CD4-positive, alpha-beta memory T cell (primary cell): Measurements from ENCODE around the gene STXBP6. TPM values are rescaled to one million over a fixed set of nuclear protein-coding genes. Genes with fewer than 3 reads are reported as not detected.

Experiments
- CTCF ChIA-PET: fragments of 350-600 bp; sonication (Branson Sonifier 250); formaldehyde crosslinking; loops from one replicate; lab custom pipeline; 2021; ENCODE audit warnings: inconsistent platforms; ENCODE audit not compliant: partially characterized antibody; lab: Charles Lee
- POLR2A ChIA-PET: fragments of 350-600 bp; sonication (Branson Sonifier 250); formaldehyde crosslinking; loops from one replicate; lab custom pipeline; 2021; ENCODE audit not compliant: partially characterized antibody; lab: Charles Lee
- DNase-seq, 5 donors: peaks; one replicate each; pipeline versions ENCODE4 v3.0.0 to v3.0.0-alpha.2; 2020 to 2022; ENCODE audit warnings: mixed read lengths in 1 of 5
- H3K27ac ChIP-seq: one replicate; pipeline ENCODE4 v1.7.0; 2013; ENCODE audit warnings: low read depth, low read length
- H3K27me3 ChIP-seq: 2 replicates; pipeline ENCODE4 v1.7.0; 2013; ENCODE audit warnings: mild to moderate bottlenecking, low read length, moderate library complexity; ENCODE audit not compliant: insufficient read depth
- H3K36me3 ChIP-seq: 2 replicates; pipeline ENCODE4 v1.7.0; 2013; ENCODE audit warnings: mild to moderate bottlenecking, low read length, moderate library complexity; ENCODE audit not compliant: insufficient read depth
- H3K4me1 ChIP-seq: 2 replicates; pipeline ENCODE4 v1.7.0; 2013; ENCODE audit warnings: mild to moderate bottlenecking, low read length, moderate library complexity; ENCODE audit not compliant: insufficient read depth
- H3K4me3 ChIP-seq, 2 donors: one replicate each; pipeline ENCODE4 v1.7.0; 2013; ENCODE audit warnings: low read length in 2 of 2, mild to moderate bottlenecking in 1 of 2
- H3K9me3 ChIP-seq, 2 donors: one replicate each; pipeline ENCODE4 v1.7.0; 2013; ENCODE audit warnings: low read length in 2 of 2, control low read depth in 1 of 2; ENCODE audit not compliant: control insufficient read depth in 1 of 2
- H3K27ac Mint-ChIP-seq, 7 donors: one replicate each; pipeline ENCODE4 v1.8.0; 2020 to 2021; ENCODE audit warnings: mixed read lengths in 7 of 7, mild to moderate bottlenecking in 6 of 7, inconsistent platforms in 3 of 7, moderate library complexity in 3 of 7
- H3K27me3 Mint-ChIP-seq, 2 donors: one replicate each; pipeline ENCODE4 v1.8.0; 2020 to 2021; ENCODE audit warnings: mixed read lengths in 2 of 2
- H3K36me3 Mint-ChIP-seq, 2 donors: one replicate each; pipeline ENCODE4 v1.8.0; 2020 to 2021; ENCODE audit warnings: mixed read lengths in 2 of 2, inconsistent platforms in 1 of 2, mild to moderate bottlenecking in 1 of 2
- H3K4me1 Mint-ChIP-seq, 4 donors: one replicate each; pipeline ENCODE4 v1.8.0; 2020 to 2021; ENCODE audit warnings: mixed read lengths in 4 of 4, mild to moderate bottlenecking in 1 of 4
- H3K4me3 Mint-ChIP-seq, 8 donors: one replicate each; pipeline ENCODE4 v1.8.0; 2020 to 2021; ENCODE audit warnings: mixed read lengths in 8 of 8, mild to moderate bottlenecking in 7 of 8, moderate library complexity in 6 of 8, inconsistent platforms in 3 of 8
- H3K9me3 Mint-ChIP-seq, 8 donors: one replicate each; pipeline ENCODE4 v1.8.0; 2020 to 2021; ENCODE audit warnings: mixed read lengths in 8 of 8, mild to moderate bottlenecking in 5 of 8, inconsistent platforms in 3 of 8, moderate library complexity in 1 of 8
- intact Hi-C: fragments of 100-400 bp; cut with micrococcal nuclease; formaldehyde crosslinking; loops from one replicate; pipeline ENCODE4 v1.15.1; 2023
- polyA plus RNA-seq, 2 donors: library from polyadenylated mRNA; unstranded; fragments of 300-500 nt; fragmentation: Illumina TruSeq; gene quantifications; one replicate each; pipeline ENCODE4 v1.2.3, GENCODE V29; 2021
- total RNA-seq, 2 experiments: library from RNA; stranded (reverse); gene quantifications; one replicate each; pipeline ENCODE4 v1.2.3, GENCODE V29; 2021

The STXBP6 gene
- total and polyA plus RNA-seq, 4 experiments from 2014 or later, result not detected

DNA sequence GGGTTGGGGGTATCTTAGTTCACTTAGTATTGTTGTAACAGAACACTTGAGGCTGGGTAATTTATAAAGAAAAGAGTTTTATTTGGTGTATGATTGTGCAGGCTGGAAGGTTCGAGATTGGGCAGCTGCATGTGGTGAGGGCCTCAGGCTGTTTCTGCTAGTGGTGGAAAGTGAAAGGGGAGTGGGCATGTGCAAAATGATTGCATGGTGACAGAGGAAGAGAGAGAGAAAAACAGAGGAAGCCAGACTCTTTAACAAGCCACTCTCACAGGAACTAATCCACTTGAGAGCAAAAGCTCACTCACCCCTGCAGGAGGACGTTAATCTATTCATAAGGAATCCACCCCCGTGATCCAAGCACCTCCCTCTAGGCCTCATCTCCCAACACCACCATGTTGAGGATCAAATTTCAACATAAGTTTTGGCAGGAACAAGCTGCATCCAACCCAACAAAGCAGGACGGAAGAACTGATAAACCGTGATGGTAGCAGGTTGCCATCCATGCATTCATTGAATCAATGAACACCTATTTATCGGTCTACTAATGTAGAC, 251.0 kb downstream of the STXBP6 start:
- DNase-seq, result no peak
- peaks cover 0 to 5% (median 0%) of the 10 kb centered on the region in 8 donors for H3K9me3 Mint-ChIP-seq
- H3K27ac Mint-ChIP-seq, result no peak overlapping the region
- POLR2A ChIA-PET, result no interaction called here
- peaks cover 9 to 11% of the 10 kb centered on the region in 2 donors for H3K27me3 Mint-ChIP-seq
- no peaks in the 10 kb centered on the region for H3K36me3 Mint-ChIP-seq
- H3K27me3 ChIP-seq, result no peaks in the 10 kb centered on the region
- no peaks in the 10 kb centered on the region for H3K4me1 ChIP-seq
- H3K4me3 ChIP-seq, result no peak overlapping the region
- intact Hi-C loops, result no loop called here
- H3K27ac ChIP-seq, result no peak overlapping the region
- CTCF ChIA-PET, result no interaction called here
- H3K4me1 Mint-ChIP-seq, result no peaks in the 10 kb centered on the region
- H3K4me3 Mint-ChIP-seq, result no peak overlapping the region
- H3K36me3 ChIP-seq, result no peaks in the 10 kb centered on the region
- no peaks in the 10 kb centered on the region for H3K9me3 ChIP-seq

DNA sequence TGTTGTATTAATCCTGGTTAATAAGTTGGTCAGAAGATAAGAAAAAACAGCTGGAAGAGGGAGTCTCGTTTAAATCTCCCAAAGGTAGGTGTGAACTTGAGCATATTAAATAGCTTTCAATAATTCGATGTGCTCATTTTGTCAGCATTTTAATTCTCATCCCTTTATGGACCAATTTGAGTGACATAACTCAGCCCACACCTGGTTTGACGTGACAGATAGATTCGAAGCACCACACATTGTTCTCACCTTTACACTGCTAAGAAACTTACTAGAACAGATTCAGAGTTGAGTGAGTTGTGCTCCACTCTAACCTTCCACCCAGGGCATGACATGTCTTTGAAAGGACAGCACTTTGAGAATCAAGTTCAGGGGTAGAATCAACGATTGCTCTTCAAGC, 254.5 kb downstream of the STXBP6 start:
- Histone ChIP-seq H3K4me1 (no peaks in the 10 kb centered on the region), H3K4me3 (no peak overlapping the region), H3K36me3 (no peaks in the 10 kb centered on the region), H3K27me3 (no peaks in the 10 kb centered on the region), H3K9me3 (no peaks in the 10 kb centered on the region), H3K27ac (no peak overlapping the region)
- ChIA-PET POLR2A (no interaction called here), CTCF (no interaction called here)
- H3K4me3 Mint-ChIP-seq, result no peak overlapping the region
- intact Hi-C loops, result no loop called here
- H3K36me3 Mint-ChIP-seq, result no peaks in the 10 kb centered on the region
- H3K27me3 Mint-ChIP-seq, result peaks cover 13 to 19% of the 10 kb centered on the region in 2 donors
- H3K27ac Mint-ChIP-seq, result no peak overlapping the region
- H3K4me1 Mint-ChIP-seq, result no peaks in the 10 kb centered on the region
- H3K9me3 Mint-ChIP-seq, result peaks cover 0 to 6% (median 0%) of the 10 kb centered on the region in 8 donors
- DNase-seq, result no peak

DNA sequence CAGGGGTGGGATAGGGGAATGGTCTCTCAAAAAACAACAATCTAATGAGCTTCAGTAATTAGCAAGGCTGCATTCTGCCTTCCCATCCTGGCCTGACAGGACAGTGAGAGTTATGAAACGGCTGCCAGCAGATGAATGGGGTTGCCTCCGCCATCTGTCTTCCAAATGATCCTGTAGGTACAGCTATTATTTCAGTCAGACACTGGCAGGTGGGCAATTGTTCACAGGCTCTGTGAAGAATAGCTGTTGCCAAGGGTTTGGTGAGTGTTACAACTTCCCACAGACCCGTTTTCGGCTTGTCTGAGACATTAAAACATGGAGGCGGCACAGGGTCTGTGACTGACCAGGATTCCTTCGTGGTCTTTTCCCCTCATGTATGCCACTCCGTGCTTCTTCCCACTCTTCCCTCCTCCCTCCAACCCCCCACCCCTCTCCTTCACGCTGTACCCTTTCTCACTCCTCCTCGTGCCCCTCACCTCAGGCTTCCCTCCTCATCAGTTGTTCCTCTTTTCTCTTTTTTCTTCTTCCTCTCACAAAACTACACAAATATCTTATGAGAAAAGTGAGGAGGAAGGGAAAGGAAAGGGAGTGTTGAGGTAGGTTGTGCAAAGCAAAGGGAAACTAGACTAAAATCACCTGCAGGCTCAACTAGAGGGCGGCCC, 255.2 kb downstream of the STXBP6 start:
- no peaks in the 10 kb centered on the region for H3K36me3 Mint-ChIP-seq
- intact Hi-C loops, result no loop called here
- peaks cover 0 to 6% (median 0%) of the 10 kb centered on the region in 8 donors for H3K9me3 Mint-ChIP-seq
- Histone ChIP-seq H3K27me3 (no peaks in the 10 kb centered on the region), H3K4me1 (no peaks in the 10 kb centered on the region), H3K4me3 (no peak overlapping the region), H3K36me3 (no peaks in the 10 kb centered on the region), H3K9me3 (no peaks in the 10 kb centered on the region), H3K27ac (no peak overlapping the region)
- DNase-seq, result no peak
- no peaks in the 10 kb centered on the region for H3K4me1 Mint-ChIP-seq
- H3K4me3 Mint-ChIP-seq, result no peak overlapping the region
- POLR2A ChIA-PET, result no interaction called here
- H3K27me3 Mint-ChIP-seq, result peaks cover 13 to 17% of the 10 kb centered on the region in 2 donors
- H3K27ac Mint-ChIP-seq, result no peak overlapping the region
- CTCF ChIA-PET, result no interaction called here

DNA sequence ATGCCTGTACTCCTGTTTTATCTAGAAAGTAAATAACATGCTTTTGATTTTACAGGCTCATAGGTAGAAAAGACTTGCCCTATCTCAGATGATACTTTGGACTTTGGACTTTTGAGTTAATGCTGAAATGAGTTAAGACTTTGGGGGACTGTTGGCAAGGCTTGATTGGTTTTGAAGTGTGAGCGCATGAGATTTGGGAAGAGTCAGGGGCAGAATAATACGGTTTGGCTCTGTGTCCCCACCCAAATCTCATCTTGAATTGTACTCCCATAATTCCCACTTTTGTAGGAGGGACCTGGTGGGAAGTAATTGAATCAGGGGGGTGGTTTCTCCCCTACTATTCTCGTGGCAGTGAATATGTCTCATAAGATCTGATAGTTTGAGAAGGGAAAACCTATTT, 259.8 kb downstream of the STXBP6 start:
- POLR2A ChIA-PET, result no interaction called here
- intact Hi-C loops, result no loop called here
- Histone ChIP-seq H3K36me3 (no peaks in the 10 kb centered on the region), H3K27me3 (no peaks in the 10 kb centered on the region), H3K4me3 (no peak overlapping the region), H3K27ac (no peak overlapping the region), H3K4me1 (no peaks in the 10 kb centered on the region), H3K9me3 (no peaks in the 10 kb centered on the region)
- CTCF ChIA-PET, result no interaction called here
- peaks cover 13 to 15% of the 10 kb centered on the region in 2 donors for H3K27me3 Mint-ChIP-seq
- no peaks in the 10 kb centered on the region for H3K36me3 Mint-ChIP-seq
- DNase-seq, result no peak
- H3K4me3 Mint-ChIP-seq, result no peak overlapping the region
- no peak overlapping the region for H3K27ac Mint-ChIP-seq
- peaks cover 0 to 4% (median 0%) of the 10 kb centered on the region in 8 donors for H3K9me3 Mint-ChIP-seq
- no peaks in the 10 kb centered on the region for H3K4me1 Mint-ChIP-seq

DNA sequence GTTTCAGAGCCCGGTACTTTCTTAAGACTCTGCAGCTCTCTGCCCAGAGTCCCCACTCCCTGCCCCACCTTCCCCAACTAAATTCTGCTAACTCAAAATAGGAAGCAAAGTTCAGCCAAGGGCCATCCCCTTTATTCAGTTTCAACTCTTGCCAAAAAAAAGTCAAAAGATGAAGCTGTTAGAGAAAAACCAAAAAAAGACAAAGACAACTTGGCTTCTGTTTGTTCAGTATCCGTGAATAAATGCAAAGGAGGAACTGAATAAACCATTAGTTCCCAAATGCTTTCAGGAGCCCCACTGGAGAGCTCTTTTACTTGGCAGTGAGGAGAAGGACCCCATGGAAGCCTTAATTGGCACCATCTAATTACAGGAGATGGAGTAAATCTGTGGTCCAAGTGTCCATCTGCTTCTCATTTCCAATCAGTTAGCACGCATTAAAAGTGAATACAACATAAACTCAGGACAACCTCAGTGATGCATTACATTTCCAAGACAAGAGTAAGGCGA, 260.5 kb downstream of the STXBP6 start:
- DNase-seq, result no peak
- Mint-ChIP-seq H3K4me1 (no peaks in the 10 kb centered on the region), H3K27ac (no peak overlapping the region), H3K9me3 (peaks cover 0 to 4% (median 0%) of the 10 kb centered on the region in 8 donors), H3K36me3 (no peaks in the 10 kb centered on the region), H3K4me3 (no peak overlapping the region), H3K27me3 (peaks cover 12 to 13% of the 10 kb centered on the region in 2 donors)
- H3K4me1 ChIP-seq, result no peaks in the 10 kb centered on the region
- no peaks in the 10 kb centered on the region for H3K27me3 ChIP-seq
- H3K4me3 ChIP-seq, result no peak overlapping the region
- no peaks in the 10 kb centered on the region for H3K9me3 ChIP-seq
- intact Hi-C loops, result no loop called here
- ChIA-PET POLR2A (no interaction called here), CTCF (no interaction called here)
- H3K36me3 ChIP-seq, result no peaks in the 10 kb centered on the region
- H3K27ac ChIP-seq, result no peak overlapping the region

DNA sequence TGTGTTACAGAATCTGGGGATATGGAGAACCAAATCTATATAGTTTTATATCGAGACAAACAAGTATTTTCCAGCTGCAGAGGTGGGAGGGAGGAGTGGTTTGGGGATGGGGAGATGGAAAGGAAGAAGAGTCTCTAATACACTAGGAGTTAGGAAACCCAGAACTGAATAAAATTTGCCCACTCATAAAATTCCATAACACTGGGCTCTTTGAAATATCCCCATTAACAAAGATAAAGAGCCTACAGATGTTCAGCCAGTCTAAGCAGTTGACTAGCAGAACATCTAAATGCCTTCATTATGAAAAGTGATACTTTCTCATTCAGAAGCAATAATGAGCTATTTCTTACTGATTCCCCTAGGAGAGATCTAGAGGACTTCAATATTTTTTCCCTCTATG, 264.2 kb downstream of the STXBP6 start:
- H3K4me3 ChIP-seq, result no peak overlapping the region
- Mint-ChIP-seq H3K4me3 (no peak overlapping the region), H3K9me3 (peaks cover 0 to 2% (median 0%) of the 10 kb centered on the region in 8 donors), H3K36me3 (no peaks in the 10 kb centered on the region), H3K27me3 (peaks cover 0 to 6% of the 10 kb centered on the region in 2 donors), H3K27ac (no peak overlapping the region), H3K4me1 (no peaks in the 10 kb centered on the region)
- DNase-seq, result no peak
- POLR2A ChIA-PET, result no interaction called here
- no peaks in the 10 kb centered on the region for H3K36me3 ChIP-seq
- no peaks in the 10 kb centered on the region for H3K4me1 ChIP-seq
- H3K27ac ChIP-seq, result no peak overlapping the region
- CTCF ChIA-PET, result no interaction called here
- H3K27me3 ChIP-seq, result no peaks in the 10 kb centered on the region
- intact Hi-C loops, result no loop called here
- H3K9me3 ChIP-seq, result no peaks in the 10 kb centered on the region

DNA sequence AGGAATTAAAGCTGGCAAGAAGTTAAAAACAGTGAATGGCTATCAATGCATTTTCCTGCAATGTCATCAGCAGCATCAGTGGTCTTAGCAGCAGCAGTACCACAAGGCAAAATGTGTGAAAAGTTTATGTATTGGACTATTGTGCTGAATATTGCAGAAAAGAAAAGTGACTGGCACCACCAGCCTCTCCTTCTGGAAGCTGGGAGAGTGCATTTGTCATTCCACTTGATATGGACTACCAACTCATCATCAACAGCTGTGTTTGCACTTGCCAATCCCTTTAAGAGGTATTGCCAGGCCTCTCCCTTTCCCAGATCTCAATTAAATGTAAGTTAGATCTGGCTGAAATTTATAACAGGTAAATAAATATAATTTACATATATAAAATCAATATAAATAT, 265.0 kb downstream of the STXBP6 start:
- intact Hi-C loops, result no loop called here
- no peak for DNase-seq
- Mint-ChIP-seq H3K36me3 (no peaks in the 10 kb centered on the region), H3K4me1 (no peaks in the 10 kb centered on the region), H3K27ac (no peak overlapping the region), H3K27me3 (peaks cover 0 to 9% of the 10 kb centered on the region in 2 donors), H3K4me3 (no peak overlapping the region), H3K9me3 (peaks cover 0 to 2% (median 0%) of the 10 kb centered on the region in 8 donors)
- H3K36me3 ChIP-seq, result no peaks in the 10 kb centered on the region
- no peaks in the 10 kb centered on the region for H3K4me1 ChIP-seq
- CTCF ChIA-PET, result no interaction called here
- POLR2A ChIA-PET, result no interaction called here
- H3K9me3 ChIP-seq, result no peaks in the 10 kb centered on the region
- H3K27ac ChIP-seq, result no peak overlapping the region
- H3K4me3 ChIP-seq, result no peak overlapping the region
- H3K27me3 ChIP-seq, result no peaks in the 10 kb centered on the region
